OCI-LY3 (cell line): ENCODE results near the gene AKIP1.
A peak's percentile ranks its signal among the peaks of the same experiment; 100 is the strongest.

Source experiments
- H2AFZ ChIP-seq: fragments of 200-600, 300-600 bp; shearing (Covaris generic); 2 replicates; pipeline ENCODE4 v1.6.0; 2014; ENCODE audit warnings: antibody characterized with exemption, low read depth, low read length
- H3K27ac ChIP-seq: fragments of 200-600, 300-600 bp; sonication (generic); 2 replicates; pipeline ENCODE4 v1.5.1; 2014; ENCODE audit warnings: mild to moderate bottlenecking, low read length, moderate library complexity, mixed read lengths
- H3K27me3 ChIP-seq: fragments of 200-600, 300-600 bp; sonication (generic); 2 replicates; pipeline ENCODE4 v1.6.1; 2014; ENCODE audit warnings: low read depth, low read length, mixed read lengths
- H3K36me3 ChIP-seq: fragments of 200-600, 300-600 bp; sonication (generic); replicated peaks from 2 replicates; pipeline ENCODE3; 2014; ENCODE audit warnings: low read depth, low read length, mixed read lengths
- H3K4me1 ChIP-seq: fragments of 300-600, 200-600 bp; sonication (generic); 2 replicates; pipeline ENCODE4 v1.6.1; 2014; ENCODE audit warnings: low read length, mixed read lengths
- H3K4me2 ChIP-seq: fragments of 200-600, 300-600 bp; sonication (generic); 2 replicates; pipeline ENCODE4 v1.6.1; 2014; ENCODE audit warnings: low read length, mixed read lengths
- H3K4me3 ChIP-seq: fragments of 300-600, 200-600 bp; sonication (generic); 2 replicates; pipeline ENCODE4 v1.5.1; 2014; ENCODE audit warnings: antibody characterized with exemption, mild to moderate bottlenecking, low read length, moderate library complexity
- H3K79me2 ChIP-seq: fragments of 300-600, 200-600 bp; shearing (Covaris generic); 2 replicates; pipeline ENCODE4 v1.6.1; 2014; ENCODE audit warnings: mild to moderate bottlenecking, low read length, mixed read lengths
- H3K9ac ChIP-seq: fragments of 300-600, 200-600 bp; shearing (Covaris generic); 2 replicates; pipeline ENCODE4 v1.6.0; 2014; ENCODE audit warnings: mild to moderate bottlenecking, low read length, moderate library complexity
- H3K9me3 ChIP-seq: fragments of 200-600, 300-600 bp; shearing (Covaris generic); 2 replicates; pipeline ENCODE4 v1.6.1; 2014; ENCODE audit warnings: low read length, mixed read lengths; ENCODE audit not compliant: insufficient read depth
- H4K20me1 ChIP-seq: fragments of 200-600, 300-600 bp; sonication (generic); 2 replicates; pipeline ENCODE4 v1.6.1; 2016; ENCODE audit warnings: low read length, mixed read lengths; ENCODE audit not compliant: insufficient read depth
- CTCF ChIP-seq: fragments of 200-600, 300-600 bp; sonication (generic); IDR thresholded peaks from 2 replicates; pipeline ENCODE4 v1.5.1; 2014; ENCODE audit warnings: antibody characterized with exemption, low read length, low read depth
- EZH2phosphoT487 ChIP-seq: fragments of 200-600 bp; shearing (Covaris generic); IDR thresholded peaks from 2 replicates; pipeline ENCODE4 v1.6.1; 2018; ENCODE audit warnings: antibody characterized with exemption, mixed run types, low read depth

Gene AKIP1

GRCh38 chr11:8910649-8911026, 351 bp upstream of the AKIP1 start:
- Histone ChIP-seq H3K9me3 (no peaks in the 10 kb centered on the region), H4K20me1 (no peaks in the 10 kb centered on the region), H2AFZ (peak overlapping the region; percentile 81; the same call in 1 of the 2 replicates), H3K36me3 (peaks cover 3% of the 10 kb centered on the region), H3K4me3 (peak overlapping the region; percentile 97), H3K9ac (peak overlapping the region; percentile 95), H3K79me2 (peaks cover 7% of the 10 kb centered on the region; the same call in 1 of the 2 replicates), H3K4me2 (peak overlapping the region; percentile 73), H3K27me3 (0 out of 2 replicates have a peak, but pooled peaks cover 5% of the 10 kb centered on the region), H3K27ac (no peak overlapping the region), H3K4me1 (peaks cover 22% of the 10 kb centered on the region)
- TF ChIP-seq EZH2phosphoT487 (no peak), CTCF (no peak)

GRCh38 chr11:8913961-8914660, 3.1 kb downstream of the AKIP1 start:
- peaks cover 22% of the 10 kb centered on the region for H3K4me1 ChIP-seq
- H3K27ac ChIP-seq: peak overlapping the region; percentile 10
- H3K9me3 ChIP-seq: no peaks in the 10 kb centered on the region
- H4K20me1 ChIP-seq: no peaks in the 10 kb centered on the region
- H3K4me2 ChIP-seq: peak overlapping the region; percentile 30
- peaks cover 17% of the 10 kb centered on the region for H3K36me3 ChIP-seq
- H3K27me3 ChIP-seq: 0 out of 2 replicates have a peak, but pooled peaks cover 5% of the 10 kb centered on the region
- TF ChIP-seq EZH2phosphoT487: no peak
- peak; percentile 83 for TF ChIP-seq CTCF
- H3K79me2 ChIP-seq: peaks cover 7% of the 10 kb centered on the region; the same call in 1 of the 2 replicates
- H3K9ac ChIP-seq: no peak overlapping the region
- 0 out of 2 replicates have a peak overlapping the region, but pooled peaks have one; percentile 6 for H3K4me3 ChIP-seq
- H2AFZ ChIP-seq: no peak overlapping the region

GRCh38 chr11:8914661-8915018, 3.7 kb downstream of the AKIP1 start:
- TF ChIP-seq CTCF (peak; percentile 7; the same call in 1 of the 2 replicates), EZH2phosphoT487 (no peak)
- peaks cover 7% of the 10 kb centered on the region; the same call in 1 of the 2 replicates for H3K79me2 ChIP-seq
- no peak overlapping the region for H3K4me2 ChIP-seq
- no peak overlapping the region for H3K27ac ChIP-seq
- peaks cover 20% of the 10 kb centered on the region for H3K36me3 ChIP-seq
- H3K9me3 ChIP-seq: no peaks in the 10 kb centered on the region
- H3K4me3 ChIP-seq: no peak overlapping the region
- peaks cover 22% of the 10 kb centered on the region for H3K4me1 ChIP-seq
- no peak overlapping the region for H3K9ac ChIP-seq
- no peaks in the 10 kb centered on the region for H4K20me1 ChIP-seq
- 0 out of 2 replicates have a peak, but pooled peaks cover 4% of the 10 kb centered on the region for H3K27me3 ChIP-seq
- H2AFZ ChIP-seq: no peak overlapping the region

- Histone ChIP-seq H3K4me1 (peaks cover 13% of the 10 kb centered on the region), H2AFZ (no peak overlapping the region), H3K27ac (no peak overlapping the region), H4K20me1 (no peaks in the 10 kb centered on the region), H3K9ac (no peak overlapping the region), H3K79me2 (0 out of 2 replicates have a peak, but pooled peaks cover 2% of the 10 kb centered on the region), H3K4me2 (no peak overlapping the region), H3K36me3 (peaks cover 26% of the 10 kb centered on the region), H3K4me3 (no peak overlapping the region), H3K27me3 (no peaks in the 10 kb centered on the region), H3K9me3 (no peaks in the 10 kb centered on the region)
- TF ChIP-seq CTCF: no peak
- TF ChIP-seq EZH2phosphoT487: no peak
These were observed 6.3 kb downstream of the AKIP1 start for GRCh38 chr11:8917157-8917825.
